PC-3 (cell line): ENCODE data around the gene MAP3K21.

ENCODE experiments used
- CTCF ChIP-seq: fragments of 300-600 bp; sonication (generic); conservative IDR thresholded peaks from 2 replicates; pipeline ENCODE4 v1.5.1; 2017; ENCODE audit warnings: antibody characterized with exemption, low read depth, mild to moderate bottlenecking, low read length
- EZH2phosphoT487 ChIP-seq: fragments of 300-600 bp; sonication (generic); IDR thresholded peaks from 2 replicates; pipeline ENCODE4 v1.6.1; 2018; ENCODE audit warnings: mild to moderate bottlenecking, antibody characterized with exemption, low read length, borderline replicate concordance

DNA sequence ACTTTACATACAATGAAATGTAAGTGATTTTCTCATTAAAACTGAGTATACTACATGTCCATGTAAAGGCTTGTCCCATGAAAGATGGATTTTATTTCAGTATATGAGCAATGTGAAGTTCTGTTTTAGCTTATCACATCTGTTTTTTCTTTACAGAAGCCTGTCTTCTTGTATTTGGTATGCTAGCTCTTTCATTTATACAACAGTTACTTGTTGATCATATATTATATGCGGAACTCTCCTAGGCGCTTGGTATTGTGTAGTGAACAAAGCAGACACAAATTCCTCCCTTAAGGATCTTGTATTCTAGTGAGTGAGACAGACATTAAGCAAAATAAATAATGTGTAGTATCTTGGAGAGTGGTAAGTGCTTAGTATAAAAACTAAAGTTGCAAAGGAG is 10.6 kb downstream of the MAP3K21 start:
- TF ChIP-seq CTCF = no peak
- no peak for TF ChIP-seq EZH2phosphoT487
